CD14-positive monocyte (primary cell): ENCODE measurements around the gene CRHR2. TPM values are rescaled to one million over a fixed set of nuclear protein-coding genes. Genes with fewer than 3 reads are reported as not detected.

Experiments used
- DNase-seq, 3 donors: peaks; one replicate each; pipeline ENCODE4 v3.0.0-alpha.2; 2011 to 2022
- H2AFZ ChIP-seq: 2 replicates; pipeline ENCODE4 v1.6.0; 2012; ENCODE audit warnings: mild to moderate bottlenecking, low read depth, low read length, inconsistent platforms; ENCODE audit not compliant: insufficient read depth, poor library complexity, severe bottlenecking
- H3K27ac ChIP-seq, 2 donors: 1 replicate in 1 of 2; 2 replicates in 1 of 2; pipeline ENCODE4 v1.5.1; 2012 to 2013; ENCODE audit warnings: low read length in 2 of 2, control low read depth in 1 of 2, inconsistent platforms in 1 of 2, low read depth in 1 of 2, mild to moderate bottlenecking in 1 of 2
- H3K27me3 ChIP-seq, 2 donors: one replicate each; pipeline versions ENCODE4 v1.6.0 to v1.6.1; 2011 to 2013; ENCODE audit warnings: low read length in 2 of 2; ENCODE audit not compliant: control insufficient read depth in 2 of 2, insufficient read depth in 2 of 2
- H3K36me3 ChIP-seq, 2 donors: replicated peaks in 1 of 2; 1 replicate in 1 of 2; 2 replicates in 1 of 2; pipeline versions ENCODE4 v1.5.1 to v1.6.1; 2012 to 2013; ENCODE audit warnings: low read length in 2 of 2, control low read depth in 1 of 2, inconsistent platforms in 1 of 2, mild to moderate bottlenecking in 1 of 2; ENCODE audit not compliant: insufficient read depth in 2 of 2, control insufficient read depth in 1 of 2
- H3K4me1 ChIP-seq, 2 donors: 1 replicate in 1 of 2; 2 replicates in 1 of 2; pipeline versions ENCODE4 v1.5.1 to v1.6.1; 2012 to 2013; ENCODE audit warnings: low read length in 2 of 2, control low read depth in 1 of 2, inconsistent platforms in 1 of 2, mild to moderate bottlenecking in 1 of 2, moderate library complexity in 1 of 2; ENCODE audit not compliant: insufficient read depth in 2 of 2, control insufficient read depth in 1 of 2
- H3K4me2 ChIP-seq: replicated peaks from 2 replicates; pipeline ENCODE3; 2012; ENCODE audit warnings: low read length, moderate library complexity, mild to moderate bottlenecking; ENCODE audit not compliant: poor library complexity, severe bottlenecking; ENCODE audit errors: extremely low read depth
- H3K4me3 ChIP-seq, 3 experiments: fragments of 200-600 bp in 1 of 3; sonication (generic) in 1 of 3; replicated peaks in 1 of 3; 1 replicate in 2 of 3; 2 replicates in 1 of 3; pipeline ENCODE4 v1.5.1; 2011 to 2013; ENCODE audit warnings: low read length in 3 of 3, mild to moderate bottlenecking in 3 of 3, control low read depth in 2 of 3, low read depth in 2 of 3, inconsistent platforms in 1 of 3, moderate library complexity in 1 of 3
- H3K79me2 ChIP-seq: 2 replicates; pipeline ENCODE4 v1.6.0; 2012; ENCODE audit warnings: mild to moderate bottlenecking, control low read depth, inconsistent platforms, low read length, moderate library complexity; ENCODE audit not compliant: insufficient read depth
- H3K9ac ChIP-seq: 2 replicates; pipeline ENCODE4 v1.6.0; 2017; ENCODE audit warnings: low read length, mild to moderate bottlenecking; ENCODE audit not compliant: insufficient read depth, poor library complexity, severe bottlenecking
- H3K9me3 ChIP-seq, 2 donors: replicated peaks in 1 of 2; 1 replicate in 1 of 2; 2 replicates in 1 of 2; pipeline versions ENCODE4 v1.5.1 to v1.6.1; 2012 to 2013; ENCODE audit warnings: low read length in 2 of 2, control low read depth in 1 of 2; ENCODE audit not compliant: control insufficient read depth in 1 of 2, insufficient read depth in 1 of 2
- H4K20me1 ChIP-seq: 2 replicates; pipeline ENCODE4 v1.6.0; 2012; ENCODE audit warnings: mild to moderate bottlenecking, low read length, control low read depth, moderate library complexity; ENCODE audit not compliant: insufficient read depth
- H3K27ac Mint-ChIP-seq, 7 donors: one replicate each; pipeline ENCODE4 v1.8.0; 2020; ENCODE audit warnings: mild to moderate bottlenecking in 7 of 7, mixed read lengths in 7 of 7, moderate library complexity in 6 of 7, inconsistent platforms in 2 of 7
- H3K27me3 Mint-ChIP-seq, 3 donors: one replicate each; pipeline ENCODE4 v1.8.0; 2021 to 2022; ENCODE audit warnings: low read depth in 3 of 3, mild to moderate bottlenecking in 3 of 3, mixed read lengths in 3 of 3, moderate library complexity in 3 of 3, inconsistent platforms in 1 of 3
- H3K36me3 Mint-ChIP-seq, 2 donors: one replicate each; pipeline ENCODE4 v1.8.0; 2020; ENCODE audit warnings: mixed read lengths in 2 of 2, inconsistent platforms in 1 of 2, mild to moderate bottlenecking in 1 of 2
- H3K4me1 Mint-ChIP-seq: one replicate; pipeline ENCODE4 v1.8.0; 2020; ENCODE audit warnings: mild to moderate bottlenecking, mixed read lengths
- H3K4me3 Mint-ChIP-seq, 2 donors: one replicate each; pipeline ENCODE4 v1.8.0; 2020; ENCODE audit warnings: mild to moderate bottlenecking in 2 of 2, mixed read lengths in 2 of 2, moderate library complexity in 1 of 2
- H3K9me3 Mint-ChIP-seq, 7 donors: one replicate each; pipeline ENCODE4 v1.8.0; 2020 to 2022; ENCODE audit warnings: mixed read lengths in 7 of 7, mild to moderate bottlenecking in 6 of 7, moderate library complexity in 6 of 7, inconsistent platforms in 2 of 7
- WGBS: methylation state at CpG from one replicate; pipeline ENCODE4 v1.1.5; 2013; ENCODE audit warnings: missing lambda C conversion rate; ENCODE audit not compliant: insufficient coverage; 5-methylcytosine and 5-hydroxymethylcytosine counted together
- intact Hi-C, 2 donors: fragments of 100-400 bp; cut with micrococcal nuclease; formaldehyde crosslinking; loops; one replicate each; pipeline versions ENCODE4 v1.15.0 to v1.15.1; 2023
- polyA plus RNA-seq, 3 donors: library from polyadenylated mRNA; depleted of rRNA in 1 of 3; unstranded in 2 of 3; stranded (reverse) in 1 of 3; fragments of 300-500 nt in 2 of 3; fragments of >200 nt in 1 of 3; fragmentation: Illumina TruSeq in 2 of 3; gene quantifications; 1 replicate in 2 of 3; 2 replicates in 1 of 3; pipeline ENCODE4 v1.2.3, GENCODE V29; 2012 to 2021
- TF ChIP-seq, protein P1 (sequence below): fragments of 200-600 bp; IDR thresholded peaks from one replicate; pipeline ENCODE4 v1.8.0; 2022; ENCODE audit warnings: antibody characterized with exemption, mild to moderate bottlenecking

CRHR2 gene
- polyA plus RNA-seq, 3 donors = not detected

DNA sequence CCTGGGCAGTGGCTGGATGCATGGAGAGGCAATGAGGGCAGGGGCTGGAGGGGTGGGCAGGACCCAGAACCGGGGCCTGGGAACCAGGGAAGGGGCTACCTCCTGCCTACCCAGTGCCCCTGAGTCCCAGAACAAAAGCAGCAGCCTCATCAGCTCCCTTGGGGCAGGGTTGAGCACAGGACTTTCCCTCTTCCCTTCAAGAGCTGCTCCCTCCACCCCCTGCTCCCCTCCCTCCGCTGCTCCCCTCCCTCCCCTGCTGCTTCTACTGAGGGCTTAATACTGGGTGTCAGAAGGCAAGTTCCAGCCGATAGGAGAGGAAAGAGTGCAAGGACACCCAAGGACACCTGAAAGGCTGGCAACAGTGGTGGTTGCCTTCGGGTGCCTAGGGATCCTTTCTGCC is 41.5 kb upstream of the CRHR2 start:
- H3K27ac ChIP-seq = no peak overlapping the region
- no peaks in the 10 kb centered on the region for H3K36me3 Mint-ChIP-seq
- peaks cover 7 to 16% (median 9%) of the 10 kb centered on the region in 7 donors for H3K9me3 Mint-ChIP-seq
- no peaks in the 10 kb centered on the region for H3K36me3 ChIP-seq
- no peak overlapping the region for H3K9ac ChIP-seq
- H2AFZ ChIP-seq = no peak overlapping the region
- H3K4me1 ChIP-seq = peaks cover 7 to 12% of the 10 kb centered on the region in 2 donors
- WGBS = no CpG with 5 or more reads among the region's 4 CpGs
- H3K4me3 ChIP-seq = no peak overlapping the region
- DNase-seq = no peak
- no peak overlapping the region for H3K4me3 Mint-ChIP-seq
- H3K9me3 ChIP-seq = peaks cover 8 to 11% of the 10 kb centered on the region in 2 donors
- no peaks in the 10 kb centered on the region for H4K20me1 ChIP-seq
- intact Hi-C loops = no loop called here
- peaks cover 15% of the 10 kb centered on the region for H3K4me1 Mint-ChIP-seq
- H3K27me3 ChIP-seq = no peaks in the 10 kb centered on the region
- TF ChIP-seq, protein P1, sequence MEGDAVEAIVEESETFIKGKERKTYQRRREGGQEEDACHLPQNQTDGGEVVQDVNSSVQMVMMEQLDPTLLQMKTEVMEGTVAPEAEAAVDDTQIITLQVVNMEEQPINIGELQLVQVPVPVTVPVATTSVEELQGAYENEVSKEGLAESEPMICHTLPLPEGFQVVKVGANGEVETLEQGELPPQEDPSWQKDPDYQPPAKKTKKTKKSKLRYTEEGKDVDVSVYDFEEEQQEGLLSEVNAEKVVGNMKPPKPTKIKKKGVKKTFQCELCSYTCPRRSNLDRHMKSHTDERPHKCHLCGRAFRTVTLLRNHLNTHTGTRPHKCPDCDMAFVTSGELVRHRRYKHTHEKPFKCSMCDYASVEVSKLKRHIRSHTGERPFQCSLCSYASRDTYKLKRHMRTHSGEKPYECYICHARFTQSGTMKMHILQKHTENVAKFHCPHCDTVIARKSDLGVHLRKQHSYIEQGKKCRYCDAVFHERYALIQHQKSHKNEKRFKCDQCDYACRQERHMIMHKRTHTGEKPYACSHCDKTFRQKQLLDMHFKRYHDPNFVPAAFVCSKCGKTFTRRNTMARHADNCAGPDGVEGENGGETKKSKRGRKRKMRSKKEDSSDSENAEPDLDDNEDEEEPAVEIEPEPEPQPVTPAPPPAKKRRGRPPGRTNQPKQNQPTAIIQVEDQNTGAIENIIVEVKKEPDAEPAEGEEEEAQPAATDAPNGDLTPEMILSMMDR = no peak
- H3K4me2 ChIP-seq = no peak overlapping the region
- no peak overlapping the region for H3K27ac Mint-ChIP-seq
- peaks cover 2 to 10% (median 2%) of the 10 kb centered on the region in 3 donors for H3K27me3 Mint-ChIP-seq
- no peaks in the 10 kb centered on the region for H3K79me2 ChIP-seq

DNA sequence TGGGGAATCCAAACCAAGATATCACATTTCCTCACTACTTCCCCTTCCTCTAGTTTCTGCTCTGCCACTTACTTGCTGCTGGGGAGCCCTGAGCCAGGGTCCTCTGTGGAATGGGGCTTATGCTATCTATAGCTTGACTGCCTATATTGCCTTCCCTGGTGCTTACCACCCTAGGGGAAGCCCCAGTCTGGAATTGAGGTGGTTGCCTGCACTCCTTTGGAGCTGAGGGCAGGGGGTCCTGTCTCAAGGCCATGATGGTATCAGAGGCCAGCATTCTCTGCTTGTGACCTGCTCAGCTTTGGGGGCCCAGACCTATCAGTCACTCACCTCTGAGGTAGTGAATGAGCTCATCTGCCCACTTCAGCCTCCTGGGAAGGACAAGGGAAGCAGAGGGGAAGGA is 40.4 kb upstream of the CRHR2 start:
- H3K9me3 Mint-ChIP-seq = peaks cover 11 to 27% (median 19%) of the 10 kb centered on the region in 7 donors
- H3K27me3 Mint-ChIP-seq = peaks cover 2 to 6% (median 2%) of the 10 kb centered on the region in 3 donors
- peaks cover 16 to 18% of the 10 kb centered on the region in 2 donors for H3K9me3 ChIP-seq
- H2AFZ ChIP-seq = no peak overlapping the region
- no peak overlapping the region for H3K4me3 ChIP-seq
- no peaks in the 10 kb centered on the region for H3K36me3 ChIP-seq
- TF ChIP-seq, protein P1 = no peak
- H3K36me3 Mint-ChIP-seq = no peaks in the 10 kb centered on the region
- H3K27ac ChIP-seq = no peak overlapping the region
- intact Hi-C loops = no loop called here
- H3K4me3 Mint-ChIP-seq = no peak overlapping the region
- no peaks in the 10 kb centered on the region for H4K20me1 ChIP-seq
- H3K9ac ChIP-seq = no peak overlapping the region
- peaks cover 13% of the 10 kb centered on the region for H3K4me1 Mint-ChIP-seq
- no peak for DNase-seq
- H3K4me1 ChIP-seq = peaks cover 7 to 12% of the 10 kb centered on the region in 2 donors
- no peak overlapping the region for H3K4me2 ChIP-seq
- H3K27ac Mint-ChIP-seq = no peak overlapping the region
- no peaks in the 10 kb centered on the region for H3K79me2 ChIP-seq
- no peaks in the 10 kb centered on the region for H3K27me3 ChIP-seq
